Measurements from ENCODE around the gene SMIM10L1. TPM values are rescaled to one million over a fixed set of nuclear protein-coding genes. Genes with fewer than 3 reads are reported as not detected.
A peak's percentile ranks its signal among the peaks of the same experiment; 100 is the strongest.

SMIM10L1 gene
- total RNA-seq, 4 donors from 2014 or later = 12.3 to 19.1 (median 13.5) TPM

DNA sequence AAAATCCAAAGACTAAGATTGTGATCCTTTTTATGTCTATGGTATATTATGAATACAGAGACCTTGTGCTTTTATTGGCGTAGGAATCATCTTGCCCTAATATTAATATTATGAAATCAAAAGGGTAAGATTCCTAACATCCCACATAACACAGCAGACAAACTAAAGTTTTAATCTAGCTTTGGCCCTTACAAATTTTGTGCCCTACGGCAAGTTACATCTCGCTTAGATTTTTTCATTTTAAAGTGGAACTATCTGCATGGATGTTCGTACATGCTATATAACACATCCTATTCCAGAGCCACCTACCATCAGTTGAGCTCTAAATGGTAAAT, 217 bp upstream of the SMIM10L1 start:
- DNase-seq (ENCODE audit: extremely low spot score) = no peak
- H3K27me3 ChIP-seq = no peaks in the 10 kb centered on the region
- no peaks in the 10 kb centered on the region for H3K9me3 ChIP-seq
- WGBS = under 1% methylated on average over 4 of the region's 4 CpGs
- intact Hi-C loops (cut with DNase I) = no loop called here
- H3K4me1 ChIP-seq = peaks cover 34 to 43% (median 40%) of the 10 kb centered on the region in 4 donors
- peaks cover 0 to 6% (median 2%) of the 10 kb centered on the region in 4 donors for H3K36me3 ChIP-seq
- peak overlapping the region; percentile 66 to 97 (median 92) for H3K4me3 ChIP-seq
- H3K27ac ChIP-seq (replicated peaks in 1 of 4) = peak overlapping the region; percentile 89 to 99 (median 96)
- TF ChIP-seq POLR2A (IDR thresholded peaks at IDR 0.05; ENCODE audit: low read depth) (no peak), EP300 (IDR thresholded peaks at IDR 0.05) (no peak), POLR2AphosphoS5 (IDR thresholded peaks at IDR 0.05) (no peak)
- TF ChIP-seq, protein P1, sequence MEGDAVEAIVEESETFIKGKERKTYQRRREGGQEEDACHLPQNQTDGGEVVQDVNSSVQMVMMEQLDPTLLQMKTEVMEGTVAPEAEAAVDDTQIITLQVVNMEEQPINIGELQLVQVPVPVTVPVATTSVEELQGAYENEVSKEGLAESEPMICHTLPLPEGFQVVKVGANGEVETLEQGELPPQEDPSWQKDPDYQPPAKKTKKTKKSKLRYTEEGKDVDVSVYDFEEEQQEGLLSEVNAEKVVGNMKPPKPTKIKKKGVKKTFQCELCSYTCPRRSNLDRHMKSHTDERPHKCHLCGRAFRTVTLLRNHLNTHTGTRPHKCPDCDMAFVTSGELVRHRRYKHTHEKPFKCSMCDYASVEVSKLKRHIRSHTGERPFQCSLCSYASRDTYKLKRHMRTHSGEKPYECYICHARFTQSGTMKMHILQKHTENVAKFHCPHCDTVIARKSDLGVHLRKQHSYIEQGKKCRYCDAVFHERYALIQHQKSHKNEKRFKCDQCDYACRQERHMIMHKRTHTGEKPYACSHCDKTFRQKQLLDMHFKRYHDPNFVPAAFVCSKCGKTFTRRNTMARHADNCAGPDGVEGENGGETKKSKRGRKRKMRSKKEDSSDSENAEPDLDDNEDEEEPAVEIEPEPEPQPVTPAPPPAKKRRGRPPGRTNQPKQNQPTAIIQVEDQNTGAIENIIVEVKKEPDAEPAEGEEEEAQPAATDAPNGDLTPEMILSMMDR (IDR thresholded peaks at IDR 0.05) = no peak

DNA sequence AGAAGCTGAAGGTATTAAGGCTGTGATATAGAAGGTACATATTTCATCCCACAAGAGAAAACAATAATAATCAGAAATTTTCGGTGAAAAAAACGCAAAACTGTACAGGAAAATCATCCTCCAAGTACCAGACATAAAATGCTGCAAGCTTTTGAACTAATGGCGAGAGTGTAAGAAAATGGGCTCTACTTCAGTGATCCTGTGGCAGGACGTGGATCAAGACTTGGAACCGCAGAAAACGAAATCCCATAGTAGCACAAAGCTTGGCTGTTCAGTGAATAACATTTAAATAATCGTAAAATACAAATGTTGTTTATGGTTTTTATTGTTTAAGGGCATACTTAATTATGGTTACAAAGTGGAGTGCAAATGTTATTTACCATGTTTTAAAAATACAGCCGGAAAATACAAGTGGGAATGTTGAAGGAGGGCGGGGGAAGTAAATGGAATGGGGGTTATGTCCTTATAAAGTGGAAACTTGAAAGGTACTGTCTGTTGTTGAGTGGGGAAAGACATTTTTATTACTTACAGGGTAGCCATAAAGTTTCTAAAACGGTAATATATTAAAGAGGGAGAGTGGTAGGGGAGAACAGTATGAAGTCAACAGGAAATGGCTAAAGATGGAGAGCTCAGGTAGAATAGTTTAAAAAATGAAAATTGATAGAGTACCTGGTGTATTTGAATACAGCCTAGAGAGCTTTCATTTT, 1.1 kb downstream of the SMIM10L1 start:
- no peak for DNase-seq (ENCODE audit: extremely low spot score)
- no peaks in the 10 kb centered on the region for H3K36me3 ChIP-seq
- intact Hi-C loops (cut with DNase I) = no loop called here
- 3% methylated on average over 10 of the region's 10 CpGs for WGBS
- TF ChIP-seq POLR2AphosphoS5 (IDR thresholded peaks at IDR 0.05) = no peak
- TF ChIP-seq, protein P1 (IDR thresholded peaks at IDR 0.05) = no peak
- TF ChIP-seq EP300 (IDR thresholded peaks at IDR 0.05) = no peak
- no peak for TF ChIP-seq POLR2A (IDR thresholded peaks at IDR 0.05; ENCODE audit: low read depth)
- peaks cover 34 to 43% (median 40%) of the 10 kb centered on the region in 4 donors for H3K4me1 ChIP-seq
- H3K9me3 ChIP-seq = no peaks in the 10 kb centered on the region
- H3K27me3 ChIP-seq = no peaks in the 10 kb centered on the region
- peak overlapping the region; percentile 66 to 97 (median 92) for H3K4me3 ChIP-seq
- H3K27ac ChIP-seq (replicated peaks in 1 of 4) = peak overlapping the region; percentile 89 to 99 (median 96)

DNA sequence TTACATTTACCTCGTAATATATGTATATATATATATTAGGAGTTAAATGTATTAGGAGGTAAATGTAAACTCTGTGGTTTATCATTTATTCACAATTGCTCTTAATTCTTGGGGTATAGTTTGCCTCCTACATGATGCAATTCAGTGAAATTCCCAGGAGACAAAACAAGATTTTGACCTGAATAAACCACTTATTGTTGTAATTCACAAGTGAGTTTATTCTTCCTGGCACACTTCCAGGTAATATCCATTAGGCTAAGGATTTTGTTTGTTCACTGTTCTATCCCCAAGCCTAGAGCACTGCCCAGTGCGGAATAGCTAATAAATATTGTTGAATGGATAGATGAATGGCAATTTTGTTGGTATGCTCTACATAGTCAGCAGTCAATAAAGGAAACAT, 3.0 kb downstream of the SMIM10L1 start:
- no peak for DNase-seq (ENCODE audit: extremely low spot score)
- no peaks in the 10 kb centered on the region for H3K27me3 ChIP-seq
- TF ChIP-seq, protein P1 (IDR thresholded peaks at IDR 0.05) = no peak
- TF ChIP-seq POLR2AphosphoS5 (IDR thresholded peaks at IDR 0.05) = no peak
- no peak for TF ChIP-seq POLR2A (IDR thresholded peaks at IDR 0.05; ENCODE audit: low read depth)
- no peak for TF ChIP-seq EP300 (IDR thresholded peaks at IDR 0.05)
- no peak overlapping the region for H3K27ac ChIP-seq (replicated peaks in 1 of 4)
- peaks cover 26 to 37% (median 34%) of the 10 kb centered on the region in 4 donors for H3K4me1 ChIP-seq
- no peak overlapping the region for H3K4me3 ChIP-seq
- no peaks in the 10 kb centered on the region for H3K9me3 ChIP-seq
- no peaks in the 10 kb centered on the region for H3K36me3 ChIP-seq
- intact Hi-C loops (cut with DNase I) = no loop called here
- 94% methylated on average over 2 of the region's 2 CpGs for WGBS

DNA sequence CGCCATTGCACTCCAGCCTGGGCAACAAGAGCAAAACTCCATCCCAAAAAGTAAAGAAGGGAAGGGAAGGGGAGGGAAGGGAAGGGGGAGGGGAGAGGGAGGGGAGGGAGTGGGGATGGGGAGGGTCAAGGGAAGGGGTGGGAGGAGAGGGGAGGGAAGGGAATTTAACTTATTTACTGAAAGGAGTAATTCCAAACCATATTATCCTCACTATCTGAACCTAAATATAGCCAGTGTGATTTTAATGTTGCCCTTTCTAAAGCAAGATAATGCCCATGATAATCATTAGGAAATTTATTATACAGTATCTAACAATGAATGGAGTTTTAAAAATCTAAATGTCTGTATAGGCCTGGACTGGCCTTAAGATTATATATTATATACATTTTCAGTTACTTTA, 7.3 kb downstream of the SMIM10L1 start:
- Histone ChIP-seq H3K4me1 (peaks cover 0 to 3% (median 2%) of the 10 kb centered on the region in 4 donors), H3K36me3 (no peaks in the 10 kb centered on the region), H3K27me3 (no peaks in the 10 kb centered on the region), H3K4me3 (no peak overlapping the region), H3K27ac (replicated peaks in 1 of 4) (no peak overlapping the region), H3K9me3 (no peaks in the 10 kb centered on the region)
- no peak for DNase-seq (ENCODE audit: extremely low spot score)
- intact Hi-C loops (cut with DNase I) = no loop called here
- TF ChIP-seq EP300 (IDR thresholded peaks at IDR 0.05) = no peak
- TF ChIP-seq POLR2AphosphoS5 (IDR thresholded peaks at IDR 0.05) = no peak
- TF ChIP-seq, protein P1 (IDR thresholded peaks at IDR 0.05) = no peak
- TF ChIP-seq POLR2A (IDR thresholded peaks at IDR 0.05; ENCODE audit: low read depth) = no peak
- WGBS = 94% methylated on average over 1 of the region's 1 CpG

DNA sequence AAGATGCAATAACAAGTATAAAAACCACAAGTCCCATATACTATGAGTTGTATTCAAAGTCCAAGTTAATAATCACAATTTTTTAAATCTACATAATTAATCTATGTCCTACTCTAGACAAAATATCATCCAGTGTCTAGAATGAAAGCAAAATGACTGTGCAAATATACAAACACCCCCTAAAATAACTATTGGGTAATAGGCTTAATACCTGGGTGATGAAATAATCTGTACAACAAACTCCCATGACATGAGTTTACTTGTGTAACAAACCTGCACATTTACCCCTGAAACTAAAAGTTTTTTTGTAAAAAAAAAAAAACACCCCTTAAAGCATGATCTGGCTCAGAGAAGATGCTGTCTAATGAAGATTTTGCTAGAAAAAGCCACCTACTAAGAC, 11.5 kb downstream of the SMIM10L1 start:
- Histone ChIP-seq H3K36me3 (no peaks in the 10 kb centered on the region), H3K4me1 (no peaks in the 10 kb centered on the region), H3K27me3 (no peaks in the 10 kb centered on the region), H3K9me3 (no peaks in the 10 kb centered on the region), H3K27ac (replicated peaks in 1 of 4) (no peak overlapping the region), H3K4me3 (no peak overlapping the region)
- intact Hi-C loops (cut with DNase I) = no loop called here
- TF ChIP-seq POLR2A (IDR thresholded peaks at IDR 0.05; ENCODE audit: low read depth) (no peak), EP300 (IDR thresholded peaks at IDR 0.05) (no peak), POLR2AphosphoS5 (IDR thresholded peaks at IDR 0.05) (no peak)
- TF ChIP-seq, protein P1 (IDR thresholded peaks at IDR 0.05) = no peak
- no peak for DNase-seq (ENCODE audit: extremely low spot score)

Measured in esophagus muscularis mucosa (tissue), 4 donors.